Activated CD8-positive, alpha-beta memory T cell treated with anti-CD3 and anti-CD28 coated beads, Interleukin-2, amount 50 U/mL, for 24 hours (primary cell): Measurements from ENCODE around the gene GLOD4.
"Not testable (repeated sequence)": the region's sequence is repeated elsewhere in the genome, so short reads cannot be mapped to it uniquely, and the experiment has no call there.

Experiments
- DNase-seq: peaks from one replicate; pipeline ENCODE4 v3.0.0-alpha.2; 2020; ENCODE audit errors: extremely low read depth

Gene GLOD4, protein sequence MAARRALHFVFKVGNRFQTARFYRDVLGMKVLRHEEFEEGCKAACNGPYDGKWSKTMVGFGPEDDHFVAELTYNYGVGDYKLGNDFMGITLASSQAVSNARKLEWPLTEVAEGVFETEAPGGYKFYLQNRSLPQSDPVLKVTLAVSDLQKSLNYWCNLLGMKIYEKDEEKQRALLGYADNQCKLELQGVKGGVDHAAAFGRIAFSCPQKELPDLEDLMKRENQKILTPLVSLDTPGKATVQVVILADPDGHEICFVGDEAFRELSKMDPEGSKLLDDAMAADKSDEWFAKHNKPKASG

DNA sequence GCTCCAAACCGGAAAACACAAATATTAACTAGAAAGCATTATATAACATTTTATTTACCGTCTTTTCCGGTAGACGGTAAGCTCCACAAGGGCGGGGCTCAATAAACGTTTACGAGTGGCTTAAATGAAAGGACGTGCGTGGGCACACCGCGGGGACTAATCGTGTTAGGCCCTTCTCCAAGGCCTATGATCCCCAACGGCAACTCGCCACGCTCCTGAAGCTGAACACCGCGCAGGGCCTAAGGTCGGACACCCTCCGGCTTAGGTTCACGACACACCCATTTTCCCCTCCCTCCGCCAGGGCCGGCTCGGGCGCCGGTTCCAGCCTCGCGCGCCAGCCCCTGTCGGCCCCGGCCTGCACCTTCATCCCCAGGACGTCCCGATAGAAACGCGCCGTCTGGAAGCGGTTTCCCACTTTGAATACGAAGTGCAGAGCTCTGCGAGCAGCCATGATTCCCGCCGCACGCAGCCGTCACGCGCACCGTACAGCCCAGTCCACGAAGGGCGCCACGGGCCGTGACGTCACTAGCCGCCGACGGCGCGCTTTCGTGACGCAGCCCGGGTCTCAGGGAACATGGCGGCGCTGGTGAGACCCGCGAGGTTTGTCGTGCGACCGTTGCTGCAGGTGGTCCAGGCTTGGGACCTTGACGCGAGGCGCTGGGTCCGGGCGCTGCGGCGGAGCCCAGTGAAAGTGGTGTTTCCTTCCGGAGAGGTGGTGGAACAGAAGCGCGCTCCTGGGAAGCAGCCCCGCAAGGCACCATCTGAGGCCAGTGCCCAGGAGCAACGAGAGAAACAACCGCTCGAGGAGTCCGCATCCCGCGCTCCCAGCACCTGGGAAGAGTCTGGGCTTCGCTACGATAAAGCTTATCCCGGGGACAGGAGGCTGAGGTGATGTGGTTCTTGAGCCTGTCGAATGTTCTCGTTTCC is at the start of gene GLOD4, which contains the start of gene MRM3:
Gene GLOD4 (minus strand): TSS at position 476 of the 927 bp plus-strand sequence. CDS start 25 bp downstream, at position 451.
Gene MRM3 (plus strand): TSS at position 549 of the 927 bp plus-strand sequence. CDS start 26 bp downstream, at position 575.
- DNase-seq = peak; percentile 77

DNA sequence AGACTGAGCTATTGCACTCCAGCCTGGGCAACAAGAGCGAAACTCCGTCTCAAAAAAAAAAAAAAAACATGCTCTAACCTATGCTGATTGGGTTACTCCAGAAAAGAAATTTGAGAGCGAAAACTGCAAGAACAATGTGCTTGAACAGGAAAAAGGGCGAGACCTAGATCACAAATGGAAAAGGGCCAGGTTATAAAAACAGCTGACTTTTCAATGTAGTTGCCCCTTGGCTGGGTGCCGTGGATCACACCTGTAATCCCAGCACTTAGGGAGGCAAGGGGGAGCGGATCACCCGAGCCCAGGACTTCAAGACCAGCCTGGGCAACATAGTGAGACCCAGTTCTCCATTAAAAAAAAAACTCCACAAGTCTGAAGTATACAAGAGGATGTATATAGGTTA is 48.9 kb upstream of the GLOD4 start:
- no peak for DNase-seq

DNA sequence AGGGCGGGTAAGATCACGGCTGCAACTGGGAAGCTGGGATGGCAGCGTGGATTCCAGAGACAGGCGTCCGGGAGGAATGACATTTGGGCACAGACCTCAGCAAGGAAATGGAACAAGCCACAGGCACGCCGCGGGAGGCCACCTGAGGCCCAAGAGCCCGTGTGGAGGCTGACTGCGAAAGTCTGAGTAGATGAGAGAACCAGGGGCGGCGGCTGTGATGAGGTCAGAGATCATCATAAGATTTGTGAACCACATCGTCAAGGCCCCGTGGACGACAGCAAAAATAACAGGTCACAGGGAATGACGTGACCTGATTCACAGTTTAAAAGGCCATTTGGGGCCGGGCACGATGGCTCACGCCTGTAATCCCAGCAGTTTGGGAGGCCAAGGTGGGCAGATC is 48.3 kb upstream of the GLOD4 start:
- DNase-seq = no peak

DNA sequence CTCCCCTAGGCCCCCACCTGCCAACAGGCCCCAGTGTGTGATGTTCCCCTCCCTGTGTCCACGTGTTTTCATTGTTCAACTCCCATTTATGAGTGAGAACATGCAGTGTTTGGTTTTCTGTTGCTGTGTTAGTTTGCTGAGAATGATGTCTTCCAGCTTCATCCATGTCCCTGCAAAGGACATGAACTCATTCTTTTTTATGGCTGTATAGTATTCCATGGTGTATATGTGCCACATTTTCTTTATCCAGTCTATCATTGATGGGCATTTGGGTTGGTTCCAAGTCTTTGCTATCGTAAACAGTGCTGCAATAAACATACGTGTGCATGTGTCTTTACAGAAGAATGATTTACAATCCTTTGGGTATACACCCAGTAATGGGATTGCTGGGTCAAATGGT is 47.5 kb upstream of the GLOD4 start:
- not testable (repeated sequence) for DNase-seq

DNA sequence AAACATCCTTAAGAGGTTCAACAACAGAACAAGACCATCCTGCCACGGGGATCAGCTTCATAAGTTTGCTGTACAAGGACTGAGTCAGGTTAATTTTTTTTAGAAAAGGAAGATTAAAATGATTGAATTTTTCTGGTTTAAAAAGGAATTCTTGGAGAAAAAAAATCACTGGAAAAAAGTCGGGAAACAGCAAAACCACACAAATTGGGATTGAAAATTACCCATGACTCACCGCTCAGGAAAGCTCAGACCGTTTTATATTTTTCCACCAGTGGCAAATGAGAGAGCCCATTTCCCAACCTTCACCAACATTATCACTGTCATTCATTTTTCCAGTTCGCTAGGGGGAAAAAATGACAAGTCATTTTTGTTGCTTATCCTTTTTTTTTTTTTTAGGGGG is 46.7 kb upstream of the GLOD4 start:
- no peak for DNase-seq

DNA sequence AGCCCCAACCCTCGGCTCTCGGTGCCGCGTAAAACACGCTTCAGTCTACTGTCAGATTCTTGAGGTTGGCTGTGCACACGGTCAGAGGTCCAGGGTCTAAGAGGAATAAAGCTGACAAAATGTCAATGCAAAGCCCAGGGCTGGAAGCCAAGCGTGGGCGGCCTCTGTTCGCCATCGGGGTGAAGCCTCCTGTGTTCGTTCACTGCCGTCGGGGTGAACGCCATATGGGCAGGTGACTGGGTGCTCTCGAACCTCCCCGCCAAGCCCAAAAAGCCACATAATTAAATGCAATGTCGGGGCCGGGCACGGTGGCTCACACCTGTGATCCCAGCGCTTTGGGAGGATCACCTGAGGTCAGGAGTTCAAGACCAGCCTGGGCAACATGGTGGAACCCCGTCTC is 44.7 kb upstream of the GLOD4 start:
- DNase-seq = no peak

DNA sequence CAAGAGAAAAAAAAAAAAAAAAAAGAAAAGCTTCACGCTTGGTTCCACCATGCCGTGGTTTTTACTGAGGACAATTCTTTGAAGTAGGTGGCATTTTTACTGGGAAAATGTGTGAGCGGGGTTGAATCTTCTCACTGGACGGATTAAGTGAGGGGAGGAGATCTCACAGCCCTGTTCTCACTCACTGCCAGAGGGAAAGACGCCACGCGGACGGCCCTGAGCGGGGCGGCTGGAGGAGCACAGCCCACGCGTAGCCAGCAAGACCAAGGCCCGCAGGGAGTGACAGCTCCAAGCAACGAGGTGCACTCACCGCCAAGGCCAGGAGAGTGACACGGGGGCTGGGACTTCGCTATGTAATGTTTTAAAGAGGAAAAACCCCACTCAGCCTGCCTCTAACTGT is 43.1 kb upstream of the GLOD4 start:
- no peak for DNase-seq

DNA sequence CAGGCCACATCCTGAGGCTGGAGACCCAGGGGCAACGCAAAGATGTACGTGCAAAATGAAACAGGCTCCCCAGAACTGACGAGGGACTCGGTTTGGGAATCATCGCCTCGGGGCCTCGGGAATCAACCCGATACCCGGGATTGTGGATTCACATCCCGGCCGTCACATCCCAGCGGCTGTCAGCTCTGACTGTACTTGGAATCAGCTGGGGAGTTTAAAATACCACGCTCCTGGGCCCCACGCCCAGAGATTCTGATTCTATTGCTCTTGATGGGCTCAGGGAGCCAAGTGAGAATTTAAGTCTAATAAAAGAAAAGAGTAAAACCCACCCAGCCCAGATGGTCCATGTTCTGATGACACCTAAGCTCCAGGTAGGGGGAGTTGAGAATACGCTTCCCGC is 42.3 kb upstream of the GLOD4 start:
- DNase-seq = no peak

DNA sequence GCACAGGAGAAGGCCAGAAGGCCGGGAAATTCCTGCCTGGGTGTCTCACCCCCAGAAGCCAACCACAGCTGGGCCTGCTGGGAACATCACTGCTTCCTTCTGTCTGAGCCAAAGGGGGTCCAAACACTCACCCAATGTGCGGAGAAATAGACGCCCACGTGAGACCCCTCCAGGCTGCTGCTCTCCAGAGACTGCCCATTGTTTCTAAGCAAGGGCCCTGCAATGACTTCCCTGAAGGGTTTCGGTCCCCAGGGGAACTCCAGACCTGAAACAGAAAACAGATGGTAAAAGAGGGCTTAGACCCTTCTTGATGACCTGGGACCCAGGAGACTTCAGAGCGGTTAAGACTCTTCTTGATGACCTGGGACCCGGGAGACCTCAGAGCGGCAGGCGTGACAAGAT is 41.4 kb upstream of the GLOD4 start:
- DNase-seq = no peak

DNA sequence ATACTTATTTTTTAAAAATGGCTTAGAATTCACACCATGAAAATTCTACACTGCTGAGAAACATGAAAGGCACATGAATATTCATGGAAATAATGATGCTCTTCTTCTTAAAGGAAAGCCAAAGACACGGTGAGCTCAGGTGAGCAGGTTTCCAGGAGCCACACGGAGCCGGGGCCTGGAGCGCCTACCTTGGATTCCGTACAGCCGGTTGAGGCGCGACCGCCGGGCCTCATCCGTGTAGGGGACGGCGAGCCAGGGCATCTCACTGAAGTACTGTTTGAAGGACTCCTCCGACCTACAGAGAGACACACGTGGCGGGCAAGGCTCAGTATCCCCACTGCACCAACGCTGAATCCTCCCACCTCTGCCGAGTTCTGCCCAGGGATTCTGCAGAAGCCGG is 37.2 kb upstream of the GLOD4 start:
- no peak for DNase-seq

DNA sequence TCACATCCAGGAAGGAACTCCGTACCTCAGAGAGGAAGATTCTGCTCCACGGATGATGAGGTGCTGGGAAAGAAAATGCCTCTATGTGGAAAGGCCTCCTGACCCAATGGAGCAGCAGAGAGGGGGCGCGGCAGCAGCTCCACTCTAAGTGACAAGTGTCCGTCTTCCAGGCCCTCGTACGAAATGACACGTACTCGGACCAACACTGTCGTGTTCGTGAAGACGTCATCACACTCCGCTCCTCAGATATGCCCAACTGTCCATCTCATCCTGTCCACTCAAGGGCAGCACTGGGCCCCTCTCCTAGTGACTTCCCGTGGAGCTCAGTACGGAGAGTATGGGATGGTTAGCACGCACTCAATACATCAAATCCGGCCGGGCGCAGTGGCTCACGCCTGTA is 32.3 kb upstream of the GLOD4 start:
- DNase-seq = no peak

DNA sequence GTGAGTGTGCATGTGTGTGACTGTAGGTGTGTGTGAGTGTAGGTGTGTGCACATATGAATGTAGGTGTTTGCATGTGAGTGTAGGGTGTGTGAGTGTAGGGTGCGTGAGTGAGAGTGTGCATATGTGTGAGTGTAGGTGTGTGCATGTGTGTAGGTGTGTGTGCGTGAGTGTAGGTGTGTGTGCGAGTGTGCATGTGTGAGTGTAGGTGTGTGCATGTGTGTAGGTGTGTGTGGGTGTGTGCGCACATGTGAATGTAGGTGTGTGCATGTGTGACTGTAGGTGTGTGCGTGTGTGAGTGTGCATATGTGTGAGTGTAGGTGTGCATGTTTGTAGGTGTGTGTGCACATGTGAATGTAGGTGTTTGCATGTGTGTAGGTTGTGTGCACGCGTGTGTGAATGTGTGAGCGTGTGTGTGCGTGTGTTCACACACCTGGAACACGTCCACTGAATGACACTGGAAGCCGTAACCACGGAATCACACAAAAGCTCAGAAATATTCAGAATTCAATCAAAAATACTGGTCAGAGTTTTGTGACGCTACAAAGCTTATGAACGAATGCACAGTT is 30.6 kb upstream of the GLOD4 start:
- no peak for DNase-seq

DNA sequence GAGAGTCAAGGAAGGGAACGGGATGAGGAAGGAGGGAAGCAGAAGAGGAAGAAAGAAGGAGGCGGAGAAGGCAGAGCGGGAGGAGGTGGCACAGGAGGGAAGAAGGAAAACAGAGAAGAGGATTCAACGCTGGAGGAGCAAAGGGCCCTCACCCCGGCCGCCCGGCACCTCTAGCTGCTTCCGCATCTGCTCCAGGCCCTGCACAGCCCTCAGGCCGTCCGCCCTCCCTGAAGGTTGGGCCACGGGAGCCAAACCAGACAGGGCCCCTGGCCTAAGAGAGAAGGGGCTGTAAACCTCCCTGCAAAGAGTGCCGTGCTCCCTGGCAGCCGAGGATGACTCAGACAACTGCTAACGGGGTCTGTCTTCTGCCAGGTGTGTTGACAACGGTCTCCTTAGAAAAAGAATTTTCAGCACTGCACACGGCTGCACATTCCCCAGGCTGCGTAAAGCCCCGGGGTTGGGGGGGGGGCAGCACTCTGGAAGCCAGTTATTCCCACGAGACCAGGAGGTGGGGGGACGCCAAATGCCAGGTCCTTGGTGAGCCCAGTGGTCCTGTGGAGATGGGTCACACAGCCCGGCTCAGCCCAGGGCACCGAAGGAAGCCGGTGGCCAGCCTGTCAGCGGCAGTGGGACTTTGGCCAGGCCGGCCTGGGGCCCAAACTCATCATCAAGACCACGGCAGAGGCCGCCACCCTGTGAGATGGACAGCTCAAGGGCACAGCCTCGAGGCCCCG is 29.1 kb upstream of the GLOD4 start:
- no peak for DNase-seq

DNA sequence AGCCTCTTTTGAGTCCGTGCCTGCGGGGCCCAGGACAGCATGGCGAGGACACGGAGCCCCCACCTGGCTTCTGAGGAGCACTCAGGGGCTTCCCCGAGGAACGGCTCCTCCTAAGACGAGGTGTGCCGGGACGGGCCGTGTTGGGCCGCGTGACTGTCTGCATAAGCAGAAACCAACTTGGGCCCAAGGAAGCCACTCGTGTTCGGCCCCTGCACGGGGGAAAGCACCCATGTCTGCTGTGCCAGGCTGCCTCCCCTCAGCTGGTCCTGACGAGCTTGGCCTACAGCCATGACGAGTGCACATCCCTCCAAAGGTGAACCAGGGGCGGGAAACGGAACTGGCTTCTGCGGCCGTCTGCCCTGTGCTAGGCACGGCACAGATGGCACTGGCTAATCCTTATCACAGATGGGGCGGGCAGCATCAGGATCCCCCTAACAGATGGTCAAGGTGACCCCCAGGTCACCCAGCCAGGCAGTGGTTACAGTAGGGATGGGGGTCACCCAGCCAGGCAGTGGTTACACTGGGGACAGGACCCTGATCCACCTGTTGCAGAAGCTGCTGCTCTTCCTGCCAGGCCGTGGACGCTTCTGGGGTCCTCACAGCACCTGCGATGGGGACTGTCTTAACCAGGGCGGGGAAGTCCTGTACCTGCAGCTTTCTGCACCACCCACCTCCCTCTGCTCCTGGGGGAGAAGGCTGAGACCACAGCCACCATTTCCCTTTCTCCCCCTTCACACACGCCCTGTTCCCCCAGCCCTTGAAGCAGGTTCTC is 25.6 kb upstream of the GLOD4 start:
- no peak for DNase-seq

DNA sequence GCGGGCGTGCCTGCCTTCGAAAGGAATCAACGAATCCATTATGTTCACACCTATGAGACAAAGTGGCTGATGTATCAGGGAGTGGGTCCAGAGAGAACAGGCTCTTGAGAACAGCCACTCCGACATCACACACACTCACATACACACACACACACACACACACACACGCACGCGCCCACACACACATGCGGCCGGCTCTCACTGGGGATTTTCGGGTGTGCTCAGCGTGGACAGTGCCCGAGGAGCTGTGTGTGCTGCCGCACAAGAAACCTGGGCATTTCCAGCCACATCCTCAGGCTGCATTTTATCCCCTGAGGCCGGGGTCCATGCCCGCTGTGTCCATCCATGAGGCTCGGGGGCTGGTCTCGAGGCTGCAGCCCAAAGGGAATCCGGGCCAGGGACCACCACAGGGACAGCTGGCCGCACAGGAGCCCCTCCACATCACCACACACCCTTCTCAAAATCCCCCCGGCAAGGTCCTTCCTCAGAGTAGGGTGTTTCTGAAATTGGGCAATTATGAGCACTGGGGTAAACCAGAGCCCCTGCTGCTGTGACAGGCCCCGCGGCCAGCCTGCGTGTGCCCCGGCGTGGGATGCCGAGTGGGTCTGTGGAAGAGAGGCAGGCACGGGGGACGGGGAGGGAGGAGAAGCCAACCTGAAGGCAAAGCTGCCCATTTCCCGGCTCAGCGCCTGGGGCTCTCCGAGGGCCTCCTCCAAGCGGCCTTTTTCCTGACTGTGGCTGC is 24.9 kb upstream of the GLOD4 start:
- DNase-seq = no peak

DNA sequence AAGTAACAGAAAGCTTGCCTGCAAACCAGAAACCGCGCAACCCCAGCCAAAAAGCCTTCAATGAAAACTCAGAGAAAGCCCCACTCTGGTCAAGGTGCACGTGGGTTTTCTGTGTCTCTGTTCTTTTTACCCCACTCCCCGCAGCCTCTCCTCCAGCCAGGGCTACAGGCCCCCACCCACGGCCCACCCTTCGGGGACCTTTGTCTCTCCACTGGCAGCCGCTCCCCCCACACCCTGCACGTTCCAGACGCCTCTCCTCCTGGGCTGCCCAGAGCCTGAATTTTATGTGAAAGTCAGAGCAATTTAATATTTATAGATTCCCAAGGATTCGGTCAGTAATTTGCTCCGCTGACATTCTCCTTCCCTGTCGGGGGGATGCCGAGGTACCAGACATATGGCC is 24.3 kb upstream of the GLOD4 start:
- no peak for DNase-seq

DNA sequence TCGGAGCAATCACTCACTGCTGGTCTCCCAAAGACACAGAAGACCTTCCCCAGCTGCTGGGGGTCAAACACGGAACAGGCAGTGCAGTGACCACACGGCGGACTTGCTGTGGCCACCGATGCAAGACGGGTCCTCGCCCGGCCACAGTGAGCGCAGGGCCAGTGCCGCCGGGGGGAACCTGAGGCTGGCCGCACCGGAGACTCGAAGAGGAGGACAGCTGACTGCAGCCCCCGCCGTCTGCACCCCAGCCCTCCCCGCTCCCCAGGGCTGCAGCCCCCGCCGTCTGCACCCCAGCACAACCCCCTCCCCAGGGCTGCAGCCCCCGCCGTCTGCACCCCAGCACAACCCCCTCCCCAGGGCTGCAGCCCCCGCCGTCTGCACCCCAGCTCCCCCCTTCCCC is 23.8 kb upstream of the GLOD4 start:
- not testable (repeated sequence) for DNase-seq

DNA sequence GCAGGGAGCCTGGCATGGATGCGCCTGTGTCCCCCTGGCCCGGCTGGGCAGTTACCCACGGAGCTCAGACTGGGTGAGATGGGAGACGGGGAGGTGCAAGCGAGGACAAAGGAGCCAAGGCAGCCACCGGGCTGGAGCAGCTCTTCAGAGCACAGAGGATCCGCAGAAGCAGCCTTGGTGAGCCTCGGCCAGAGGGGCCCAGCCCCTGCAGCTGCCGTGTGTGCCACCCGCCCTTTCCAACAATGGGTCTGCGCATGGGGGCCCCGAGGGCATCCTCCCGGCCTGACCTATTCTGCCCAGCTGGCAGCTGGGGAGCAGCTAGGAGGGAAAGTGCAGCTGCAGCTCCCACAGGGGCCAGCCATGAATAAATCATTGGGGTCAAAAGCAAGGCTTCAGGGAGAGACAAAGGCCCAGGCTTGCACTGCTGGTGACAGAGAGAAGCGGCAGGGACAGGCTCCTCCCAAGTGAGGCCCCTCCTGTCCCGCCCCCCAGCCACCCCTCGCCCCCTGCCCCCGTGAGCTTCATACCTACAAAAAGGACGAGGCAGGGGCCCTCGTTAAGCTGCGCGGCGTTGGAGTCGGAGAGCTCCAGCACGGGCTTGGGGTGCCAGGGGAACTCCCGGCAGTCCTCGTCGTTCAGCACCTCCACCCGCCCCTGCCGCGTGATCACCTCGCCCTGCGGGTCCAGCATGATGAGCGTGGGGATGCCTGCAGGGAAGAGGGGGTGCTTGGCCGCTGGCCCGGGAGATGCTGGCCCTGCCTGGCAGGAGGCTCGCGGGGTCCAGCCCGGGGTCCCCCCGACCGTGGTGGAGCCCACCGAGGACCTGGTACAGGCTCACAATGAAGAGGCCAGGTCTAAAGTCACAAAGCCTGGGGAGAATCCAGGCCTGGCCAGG is 22.7 kb upstream of the GLOD4 start:
- DNase-seq = no peak
